Measurements from ENCODE around the gene DNAH1. TPM values are rescaled to one million over a fixed set of nuclear protein-coding genes. Genes with fewer than 3 reads are reported as not detected.

Gene DNAH1
- polyA plus RNA-seq, 1 donor = 22.9 TPM

- DNase-seq = no peak
- Histone ChIP-seq H3K4me1 (ENCODE audit: control insufficient read depth, insufficient read depth, low read length) (no peaks in the 10 kb centered on the region), H3K27ac (ENCODE audit: low read length) (no peak overlapping the region), H3K36me3 (ENCODE audit: control insufficient read depth, insufficient read depth, low read length) (peaks cover 73% of the 10 kb centered on the region), H3K9me3 (ENCODE audit: control insufficient read depth, low read depth, low read length) (no peaks in the 10 kb centered on the region), H3K27me3 (ENCODE audit: control insufficient read depth, insufficient read depth, low read length) (no peaks in the 10 kb centered on the region), H3K4me3 (ENCODE audit: low read length) (no peak overlapping the region)
- no CpG with 5 or more reads among the region's 4 CpGs for WGBS (ENCODE audit: insufficient coverage, low lambda C conversion rate)
Observed at GRCh38 chr3:52399131-52399530, 83.0 kb downstream of the DNAH1 start.

GRCh38 chr3:52399593-52399992, 83.5 kb downstream of the DNAH1 start:
- DNase-seq = no peak

GRCh38 chr3:52400275-52400793, 84.2 kb downstream of the DNAH1 start:
- Histone ChIP-seq H3K4me3 (ENCODE audit: low read length) (no peak overlapping the region), H3K4me1 (ENCODE audit: control insufficient read depth, insufficient read depth, low read length) (no peaks in the 10 kb centered on the region), H3K27ac (ENCODE audit: low read length) (no peak overlapping the region), H3K9me3 (ENCODE audit: control insufficient read depth, low read depth, low read length) (no peaks in the 10 kb centered on the region), H3K27me3 (ENCODE audit: control insufficient read depth, insufficient read depth, low read length) (no peaks in the 10 kb centered on the region), H3K36me3 (ENCODE audit: control insufficient read depth, insufficient read depth, low read length) (peaks cover 78% of the 10 kb centered on the region)
- DNase-seq = no peak
- WGBS (ENCODE audit: insufficient coverage, low lambda C conversion rate) = no CpG with 5 or more reads among the region's 10 CpGs

More at GRCh38 chr3:52399593-52399992, 83.5 kb downstream of the DNAH1 start:
- H3K36me3 ChIP-seq (ENCODE audit: control insufficient read depth, insufficient read depth, low read length) = peaks cover 75% of the 10 kb centered on the region
- H3K27me3 ChIP-seq (ENCODE audit: control insufficient read depth, insufficient read depth, low read length) = no peaks in the 10 kb centered on the region
- no peaks in the 10 kb centered on the region for H3K9me3 ChIP-seq (ENCODE audit: control insufficient read depth, low read depth, low read length)
- no peak overlapping the region for H3K27ac ChIP-seq (ENCODE audit: low read length)
- no peaks in the 10 kb centered on the region for H3K4me1 ChIP-seq (ENCODE audit: control insufficient read depth, insufficient read depth, low read length)
- H3K4me3 ChIP-seq (ENCODE audit: low read length) = no peak overlapping the region
- WGBS (ENCODE audit: insufficient coverage, low lambda C conversion rate) = no CpG with 5 or more reads among the region's 6 CpGs

- DNase-seq = no peak
- Histone ChIP-seq H3K4me3 (ENCODE audit: low read length) (no peak overlapping the region), H3K36me3 (ENCODE audit: control insufficient read depth, insufficient read depth, low read length) (peaks cover 85% of the 10 kb centered on the region), H3K27ac (ENCODE audit: low read length) (no peak overlapping the region), H3K9me3 (ENCODE audit: control insufficient read depth, low read depth, low read length) (no peaks in the 10 kb centered on the region), H3K27me3 (ENCODE audit: control insufficient read depth, insufficient read depth, low read length) (no peaks in the 10 kb centered on the region), H3K4me1 (ENCODE audit: control insufficient read depth, insufficient read depth, low read length) (no peaks in the 10 kb centered on the region)
- no CpG with 5 or more reads among the region's 1 CpG for WGBS (ENCODE audit: insufficient coverage, low lambda C conversion rate)
Observed at GRCh38 chr3:52401021-52401420, 84.9 kb downstream of the DNAH1 start.

- Histone ChIP-seq H3K9me3 (ENCODE audit: control insufficient read depth, low read depth, low read length) (no peaks in the 10 kb centered on the region), H3K4me3 (ENCODE audit: low read length) (no peak overlapping the region), H3K4me1 (ENCODE audit: control insufficient read depth, insufficient read depth, low read length) (no peaks in the 10 kb centered on the region), H3K27ac (ENCODE audit: low read length) (no peak overlapping the region), H3K27me3 (ENCODE audit: control insufficient read depth, insufficient read depth, low read length) (no peaks in the 10 kb centered on the region), H3K36me3 (ENCODE audit: control insufficient read depth, insufficient read depth, low read length) (peaks cover 88% of the 10 kb centered on the region)
- no peak for DNase-seq
- WGBS (ENCODE audit: insufficient coverage, low lambda C conversion rate) = no CpG with 5 or more reads among the region's 1 CpG
Observed at GRCh38 chr3:52401551-52401950, 85.4 kb downstream of the DNAH1 start.

GRCh38 chr3:52402101-52402521, 86.0 kb downstream of the DNAH1 start:
- Histone ChIP-seq H3K27me3 (ENCODE audit: control insufficient read depth, insufficient read depth, low read length) (no peaks in the 10 kb centered on the region), H3K4me1 (ENCODE audit: control insufficient read depth, insufficient read depth, low read length) (no peaks in the 10 kb centered on the region), H3K4me3 (ENCODE audit: low read length) (no peak overlapping the region), H3K9me3 (ENCODE audit: control insufficient read depth, low read depth, low read length) (no peaks in the 10 kb centered on the region), H3K36me3 (ENCODE audit: control insufficient read depth, insufficient read depth, low read length) (peaks cover 91% of the 10 kb centered on the region), H3K27ac (ENCODE audit: low read length) (no peak overlapping the region)
- no CpG with 5 or more reads among the region's 16 CpGs for WGBS (ENCODE audit: insufficient coverage, low lambda C conversion rate)
- no peak for DNase-seq

- WGBS (ENCODE audit: insufficient coverage, low lambda C conversion rate) = no CpG with 5 or more reads among the region's 11 CpGs
- DNase-seq = no peak
- H3K27me3 ChIP-seq (ENCODE audit: control insufficient read depth, insufficient read depth, low read length) = no peaks in the 10 kb centered on the region
- no peaks in the 10 kb centered on the region for H3K4me1 ChIP-seq (ENCODE audit: control insufficient read depth, insufficient read depth, low read length)
- no peak overlapping the region for H3K27ac ChIP-seq (ENCODE audit: low read length)
- peaks cover 92% of the 10 kb centered on the region for H3K36me3 ChIP-seq (ENCODE audit: control insufficient read depth, insufficient read depth, low read length)
- H3K4me3 ChIP-seq (ENCODE audit: low read length) = no peak overlapping the region
- H3K9me3 ChIP-seq (ENCODE audit: control insufficient read depth, low read depth, low read length) = no peaks in the 10 kb centered on the region
Observed at GRCh38 chr3:52402706-52403270, 86.7 kb downstream of the DNAH1 start.

GRCh38 chr3:52403271-52403841, 87.2 kb downstream of the DNAH1 start:
- Histone ChIP-seq H3K27me3 (ENCODE audit: control insufficient read depth, insufficient read depth, low read length) (no peaks in the 10 kb centered on the region), H3K27ac (ENCODE audit: low read length) (no peak overlapping the region), H3K4me3 (ENCODE audit: low read length) (no peak overlapping the region), H3K4me1 (ENCODE audit: control insufficient read depth, insufficient read depth, low read length) (no peaks in the 10 kb centered on the region), H3K36me3 (ENCODE audit: control insufficient read depth, insufficient read depth, low read length) (peaks cover 98% of the 10 kb centered on the region), H3K9me3 (ENCODE audit: control insufficient read depth, low read depth, low read length) (no peaks in the 10 kb centered on the region)
- 100% methylated on average over 1 of the region's 19 CpGs for WGBS (ENCODE audit: insufficient coverage, low lambda C conversion rate)
- no peak for DNase-seq

GRCh38 chr3:52403955-52404354, 87.8 kb downstream of the DNAH1 start:
- no peaks in the 10 kb centered on the region for H3K27me3 ChIP-seq (ENCODE audit: control insufficient read depth, insufficient read depth, low read length)
- H3K4me1 ChIP-seq (ENCODE audit: control insufficient read depth, insufficient read depth, low read length) = peaks cover 3% of the 10 kb centered on the region
- H3K4me3 ChIP-seq (ENCODE audit: low read length) = no peak overlapping the region
- no peak overlapping the region for H3K27ac ChIP-seq (ENCODE audit: low read length)
- DNase-seq = no peak
- peaks cover 94% of the 10 kb centered on the region for H3K36me3 ChIP-seq (ENCODE audit: control insufficient read depth, insufficient read depth, low read length)
- WGBS (ENCODE audit: insufficient coverage, low lambda C conversion rate) = no CpG with 5 or more reads among the region's 3 CpGs
- no peaks in the 10 kb centered on the region for H3K9me3 ChIP-seq (ENCODE audit: control insufficient read depth, low read depth, low read length)

GRCh38 chr3:52404391-52404790, 88.3 kb downstream of the DNAH1 start:
- H3K4me3 ChIP-seq (ENCODE audit: low read length) = no peak overlapping the region
- WGBS (ENCODE audit: insufficient coverage, low lambda C conversion rate) = 100% methylated on average over 1 of the region's 10 CpGs
- no peaks in the 10 kb centered on the region for H3K9me3 ChIP-seq (ENCODE audit: control insufficient read depth, low read depth, low read length)
- DNase-seq = no peak
- no peaks in the 10 kb centered on the region for H3K27me3 ChIP-seq (ENCODE audit: control insufficient read depth, insufficient read depth, low read length)
- H3K27ac ChIP-seq (ENCODE audit: low read length) = no peak overlapping the region
- H3K36me3 ChIP-seq (ENCODE audit: control insufficient read depth, insufficient read depth, low read length) = peaks cover 90% of the 10 kb centered on the region
- H3K4me1 ChIP-seq (ENCODE audit: control insufficient read depth, insufficient read depth, low read length) = peaks cover 5% of the 10 kb centered on the region

- H3K27ac ChIP-seq (ENCODE audit: low read length) = no peak overlapping the region
- no peak for DNase-seq
- H3K36me3 ChIP-seq (ENCODE audit: control insufficient read depth, insufficient read depth, low read length) = peaks cover 83% of the 10 kb centered on the region
- H3K9me3 ChIP-seq (ENCODE audit: control insufficient read depth, low read depth, low read length) = no peaks in the 10 kb centered on the region
- peaks cover 5% of the 10 kb centered on the region for H3K4me1 ChIP-seq (ENCODE audit: control insufficient read depth, insufficient read depth, low read length)
- H3K27me3 ChIP-seq (ENCODE audit: control insufficient read depth, insufficient read depth, low read length) = no peaks in the 10 kb centered on the region
- 100% methylated on average over 1 of the region's 6 CpGs for WGBS (ENCODE audit: insufficient coverage, low lambda C conversion rate)
- H3K4me3 ChIP-seq (ENCODE audit: low read length) = no peak overlapping the region
Observed at GRCh38 chr3:52405066-52405465, 88.9 kb downstream of the DNAH1 start.
